OCI-LY1 (cell line): ENCODE results near the gene ARHGEF6.
A peak's percentile ranks its signal among the peaks of the same experiment; 100 is the strongest.

Experiments
- H2AFZ ChIP-seq: fragments of 200-600 bp; sonication (generic), shearing (Covaris generic); 2 replicates; pipeline ENCODE4 v1.6.0; 2014; ENCODE audit warnings: antibody characterized with exemption, mild to moderate bottlenecking, low read length
- H3F3A ChIP-seq: fragments of 200-600 bp; sonication (generic), shearing (Covaris generic); 2 replicates; pipeline ENCODE4 v1.6.0; 2014; ENCODE audit warnings: mild to moderate bottlenecking, antibody characterized with exemption, low read length, moderate library complexity; ENCODE audit not compliant: insufficient read depth
- H3K27ac ChIP-seq: fragments of 200-600 bp; sonication (generic); 2 replicates; pipeline ENCODE4 v1.5.1; 2014; ENCODE audit warnings: low read length, mixed run types, mild to moderate bottlenecking, low read depth; ENCODE audit not compliant: poor library complexity, severe bottlenecking
- H3K27me3 ChIP-seq: fragments of 200-600 bp; sonication (generic); 2 replicates; pipeline ENCODE4 v1.6.0; 2014; ENCODE audit warnings: antibody characterized with exemption, mild to moderate bottlenecking, low read length, moderate library complexity; ENCODE audit not compliant: insufficient read depth
- H3K36me3 ChIP-seq: fragments of 200-600 bp; sonication (generic); 2 replicates; pipeline ENCODE4 v1.6.1; 2014; ENCODE audit warnings: mild to moderate bottlenecking, antibody characterized with exemption, low read length, moderate library complexity, mixed read lengths; ENCODE audit not compliant: insufficient read depth
- H3K4me1 ChIP-seq: fragments of 200-600 bp; sonication (generic); 2 replicates; pipeline ENCODE4 v1.5.1; 2014; ENCODE audit warnings: mild to moderate bottlenecking, low read length, moderate library complexity; ENCODE audit not compliant: insufficient read depth, severe bottlenecking
- H3K4me2 ChIP-seq: fragments of 200-600 bp; sonication (generic), shearing (Covaris generic); 2 replicates; pipeline ENCODE4 v1.6.1; 2014; ENCODE audit warnings: low read length
- H3K4me3 ChIP-seq: fragments of 200-600 bp; sonication (generic); 2 replicates; pipeline ENCODE4 v1.5.1; 2014; ENCODE audit warnings: low read length, low read depth, mild to moderate bottlenecking, mixed read lengths; ENCODE audit not compliant: poor library complexity, severe bottlenecking
- H3K79me2 ChIP-seq: fragments of 200-600 bp; shearing (Covaris generic); 2 replicates; pipeline ENCODE4 v1.6.1; 2016; ENCODE audit warnings: mixed run types, low read length, mixed read lengths; ENCODE audit not compliant: insufficient read depth
- H3K9ac ChIP-seq: fragments of 200-600 bp; sonication (generic), shearing (Covaris generic); 2 replicates; pipeline ENCODE4 v1.6.1; 2014; ENCODE audit warnings: mild to moderate bottlenecking, low read length, mixed read lengths
- H3K9me2 ChIP-seq: fragments of 200-600 bp; sonication (generic), shearing (Covaris generic); 2 replicates; pipeline ENCODE4 v1.6.1; 2014; ENCODE audit warnings: low read depth, mild to moderate bottlenecking, low read length, mixed read lengths
- H3K9me3 ChIP-seq: fragments of 200-600 bp; shearing (Covaris generic); 2 replicates; pipeline ENCODE4 v1.6.1; 2014; ENCODE audit warnings: low read length, mixed read lengths
- H4K20me1 ChIP-seq: fragments of 200-600 bp; sonication (generic), shearing (Covaris generic); 2 replicates; pipeline ENCODE4 v1.6.0; 2016; ENCODE audit warnings: mild to moderate bottlenecking, low read length; ENCODE audit not compliant: insufficient read depth
- EZH2 ChIP-seq: fragments of 200-600 bp; sonication (generic), shearing (Covaris generic); IDR thresholded peaks from 2 replicates; pipeline ENCODE4 v1.8.0; 2017; ENCODE audit warnings: borderline replicate concordance, mixed run types, mild to moderate bottlenecking, antibody characterized with exemption, low read length, moderate library complexity, mixed read lengths
- TF ChIP-seq, protein P1 (sequence below): fragments of 200-600 bp; sonication (generic), shearing (Covaris generic); IDR thresholded peaks from 2 replicates; pipeline ENCODE4 v1.5.1; 2017; ENCODE audit warnings: mild to moderate bottlenecking, antibody characterized with exemption, low read length, moderate library complexity, mixed read lengths

Gene ARHGEF6

GRCh38 chrX:136692271-136692670 is 88.5 kb downstream of the ARHGEF6 start:
- no peak overlapping the region for H3K4me3 ChIP-seq

GRCh38 chrX:136691028-136691809 is 89.5 kb downstream of the ARHGEF6 start:
- Histone ChIP-seq H3K9me2 (no peaks in the 10 kb centered on the region), H3K36me3 (no peaks in the 10 kb centered on the region), H3K9me3 (no peaks in the 10 kb centered on the region), H3K27me3 (no peaks in the 10 kb centered on the region), H3K4me3 (no peak overlapping the region), H3K79me2 (no peaks in the 10 kb centered on the region), H3K4me1 (peaks cover 29% of the 10 kb centered on the region), H2AFZ (no peak overlapping the region), H3F3A (no peaks in the 10 kb centered on the region), H3K4me2 (no peak overlapping the region), H3K9ac (no peak overlapping the region), H4K20me1 (no peaks in the 10 kb centered on the region), H3K27ac (peak overlapping the region; percentile 40)
- TF ChIP-seq, protein P1, sequence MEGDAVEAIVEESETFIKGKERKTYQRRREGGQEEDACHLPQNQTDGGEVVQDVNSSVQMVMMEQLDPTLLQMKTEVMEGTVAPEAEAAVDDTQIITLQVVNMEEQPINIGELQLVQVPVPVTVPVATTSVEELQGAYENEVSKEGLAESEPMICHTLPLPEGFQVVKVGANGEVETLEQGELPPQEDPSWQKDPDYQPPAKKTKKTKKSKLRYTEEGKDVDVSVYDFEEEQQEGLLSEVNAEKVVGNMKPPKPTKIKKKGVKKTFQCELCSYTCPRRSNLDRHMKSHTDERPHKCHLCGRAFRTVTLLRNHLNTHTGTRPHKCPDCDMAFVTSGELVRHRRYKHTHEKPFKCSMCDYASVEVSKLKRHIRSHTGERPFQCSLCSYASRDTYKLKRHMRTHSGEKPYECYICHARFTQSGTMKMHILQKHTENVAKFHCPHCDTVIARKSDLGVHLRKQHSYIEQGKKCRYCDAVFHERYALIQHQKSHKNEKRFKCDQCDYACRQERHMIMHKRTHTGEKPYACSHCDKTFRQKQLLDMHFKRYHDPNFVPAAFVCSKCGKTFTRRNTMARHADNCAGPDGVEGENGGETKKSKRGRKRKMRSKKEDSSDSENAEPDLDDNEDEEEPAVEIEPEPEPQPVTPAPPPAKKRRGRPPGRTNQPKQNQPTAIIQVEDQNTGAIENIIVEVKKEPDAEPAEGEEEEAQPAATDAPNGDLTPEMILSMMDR: no peak
- TF ChIP-seq EZH2: no peak

More at GRCh38 chrX:136692271-136692670, 88.5 kb downstream of the ARHGEF6 start:
- no peaks in the 10 kb centered on the region for H3K36me3 ChIP-seq
- H4K20me1 ChIP-seq: no peaks in the 10 kb centered on the region
- no peaks in the 10 kb centered on the region for H3K27me3 ChIP-seq
- no peak for TF ChIP-seq EZH2
- TF ChIP-seq, protein P1: no peak
- H3K79me2 ChIP-seq: no peaks in the 10 kb centered on the region
- no peak overlapping the region for H3K27ac ChIP-seq
- no peak overlapping the region for H3K4me2 ChIP-seq
- no peaks in the 10 kb centered on the region for H3K9me3 ChIP-seq
- H3F3A ChIP-seq: no peaks in the 10 kb centered on the region
- no peak overlapping the region for H3K9ac ChIP-seq
- H2AFZ ChIP-seq: no peak overlapping the region
- no peaks in the 10 kb centered on the region for H3K9me2 ChIP-seq
- H3K4me1 ChIP-seq: peaks cover 29% of the 10 kb centered on the region

GRCh38 chrX:136689436-136689835 is 91.3 kb downstream of the ARHGEF6 start:
- Histone ChIP-seq H4K20me1 (no peaks in the 10 kb centered on the region), H3K4me2 (no peak overlapping the region), H3K9me2 (no peaks in the 10 kb centered on the region), H3K27me3 (no peaks in the 10 kb centered on the region), H3K79me2 (no peaks in the 10 kb centered on the region), H3K36me3 (no peaks in the 10 kb centered on the region), H3K9ac (no peak overlapping the region), H3F3A (no peaks in the 10 kb centered on the region), H3K4me3 (no peak overlapping the region), H3K9me3 (no peaks in the 10 kb centered on the region), H2AFZ (no peak overlapping the region), H3K4me1 (peaks cover 22% of the 10 kb centered on the region), H3K27ac (no peak overlapping the region)
- TF ChIP-seq EZH2: no peak
- TF ChIP-seq, protein P1: no peak
